Lower leg skin (tissue), 3 donors: Measurements from ENCODE around the gene PPP1R15B.

Source experiments
- POLR2A ChIP-seq, 2 donors: fragments of 450-650 bp; IDR thresholded peaks; one replicate each; pipeline ENCODE4 v1.6.1; 2016 to 2017; ENCODE audit warnings: antibody characterized with exemption in 2 of 2, mild to moderate bottlenecking in 1 of 2, moderate library complexity in 1 of 2
- TF ChIP-seq, protein P1 (sequence below), 3 donors: fragments of 450-650 bp; IDR thresholded peaks; one replicate each; pipeline ENCODE4 v1.5.1; 2016; ENCODE audit warnings: antibody characterized with exemption in 3 of 3, mild to moderate bottlenecking in 3 of 3, moderate library complexity in 2 of 3

GRCh38 chr1:204408074-204408507 is 3.5 kb downstream of the PPP1R15B start:
- TF ChIP-seq, protein P1, sequence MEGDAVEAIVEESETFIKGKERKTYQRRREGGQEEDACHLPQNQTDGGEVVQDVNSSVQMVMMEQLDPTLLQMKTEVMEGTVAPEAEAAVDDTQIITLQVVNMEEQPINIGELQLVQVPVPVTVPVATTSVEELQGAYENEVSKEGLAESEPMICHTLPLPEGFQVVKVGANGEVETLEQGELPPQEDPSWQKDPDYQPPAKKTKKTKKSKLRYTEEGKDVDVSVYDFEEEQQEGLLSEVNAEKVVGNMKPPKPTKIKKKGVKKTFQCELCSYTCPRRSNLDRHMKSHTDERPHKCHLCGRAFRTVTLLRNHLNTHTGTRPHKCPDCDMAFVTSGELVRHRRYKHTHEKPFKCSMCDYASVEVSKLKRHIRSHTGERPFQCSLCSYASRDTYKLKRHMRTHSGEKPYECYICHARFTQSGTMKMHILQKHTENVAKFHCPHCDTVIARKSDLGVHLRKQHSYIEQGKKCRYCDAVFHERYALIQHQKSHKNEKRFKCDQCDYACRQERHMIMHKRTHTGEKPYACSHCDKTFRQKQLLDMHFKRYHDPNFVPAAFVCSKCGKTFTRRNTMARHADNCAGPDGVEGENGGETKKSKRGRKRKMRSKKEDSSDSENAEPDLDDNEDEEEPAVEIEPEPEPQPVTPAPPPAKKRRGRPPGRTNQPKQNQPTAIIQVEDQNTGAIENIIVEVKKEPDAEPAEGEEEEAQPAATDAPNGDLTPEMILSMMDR (IDR thresholded peaks at IDR 0.05): no peak
- no peak for TF ChIP-seq POLR2A (IDR thresholded peaks at IDR 0.05)
